ENCODE results near the gene FAR2. TPM values are rescaled to one million over a fixed set of nuclear protein-coding genes. Genes with fewer than 3 reads are reported as not detected.

The FAR2 gene
- total RNA-seq, 1 experiment from 2014 or later = 6.6 TPM

GRCh38 chr12:29275834-29276233, 126.8 kb downstream of the FAR2 start:
- H3K4me3 Mint-ChIP-seq (ENCODE audit: unreplicated experiment) = no peak overlapping the region
- H3K27me3 Mint-ChIP-seq (ENCODE audit: insufficient read depth, unreplicated experiment) = no peaks in the 10 kb centered on the region
- ChIA-PET POLR2A (no interaction called here), CTCF (no interaction called here)
- no TSS peak for BruUV-seq (replicated peaks)
- Histone ChIP-seq H3K4me1 (0 out of 2 replicates have a peak, but pooled peaks cover 5% of the 10 kb centered on the region), H3K36me3 (ENCODE audit: control insufficient read depth, insufficient read depth, low read length) (no peaks in the 10 kb centered on the region), H3K9me3 (no peaks in the 10 kb centered on the region), H3K4me3 (ENCODE audit: low read depth, low read length) (no peak overlapping the region), H3K27me3 (replicated peaks; ENCODE audit: control insufficient read depth, insufficient read depth, low read length) (no peaks in the 10 kb centered on the region)
- no peak overlapping the region for H3K27ac Mint-ChIP-seq (ENCODE audit: unreplicated experiment)
- TF ChIP-seq, protein P1, sequence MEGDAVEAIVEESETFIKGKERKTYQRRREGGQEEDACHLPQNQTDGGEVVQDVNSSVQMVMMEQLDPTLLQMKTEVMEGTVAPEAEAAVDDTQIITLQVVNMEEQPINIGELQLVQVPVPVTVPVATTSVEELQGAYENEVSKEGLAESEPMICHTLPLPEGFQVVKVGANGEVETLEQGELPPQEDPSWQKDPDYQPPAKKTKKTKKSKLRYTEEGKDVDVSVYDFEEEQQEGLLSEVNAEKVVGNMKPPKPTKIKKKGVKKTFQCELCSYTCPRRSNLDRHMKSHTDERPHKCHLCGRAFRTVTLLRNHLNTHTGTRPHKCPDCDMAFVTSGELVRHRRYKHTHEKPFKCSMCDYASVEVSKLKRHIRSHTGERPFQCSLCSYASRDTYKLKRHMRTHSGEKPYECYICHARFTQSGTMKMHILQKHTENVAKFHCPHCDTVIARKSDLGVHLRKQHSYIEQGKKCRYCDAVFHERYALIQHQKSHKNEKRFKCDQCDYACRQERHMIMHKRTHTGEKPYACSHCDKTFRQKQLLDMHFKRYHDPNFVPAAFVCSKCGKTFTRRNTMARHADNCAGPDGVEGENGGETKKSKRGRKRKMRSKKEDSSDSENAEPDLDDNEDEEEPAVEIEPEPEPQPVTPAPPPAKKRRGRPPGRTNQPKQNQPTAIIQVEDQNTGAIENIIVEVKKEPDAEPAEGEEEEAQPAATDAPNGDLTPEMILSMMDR (IDR thresholded peaks at IDR 0.05; ENCODE audit: insufficient read depth in 1 of 2, low read depth in 1 of 2, low read length in 1 of 2, severe bottlenecking in 1 of 2, unreplicated experiment in 1 of 2) = no peak
- no peaks in the 10 kb centered on the region for H3K9me3 Mint-ChIP-seq (ENCODE audit: unreplicated experiment)
- DNase-seq = no peak
- intact Hi-C loops (cut with micrococcal nuclease; ENCODE audit: unreplicated experiment) = no loop called here
- H3K36me3 Mint-ChIP-seq (ENCODE audit: insufficient read depth, unreplicated experiment) = peaks cover 5% of the 10 kb centered on the region
- H3K4me1 Mint-ChIP-seq (ENCODE audit: low read depth, unreplicated experiment) = peaks cover 11% of the 10 kb centered on the region

GRCh38 chr12:29277231-29277630, 128.2 kb downstream of the FAR2 start:
- H3K4me1 Mint-ChIP-seq (ENCODE audit: low read depth, unreplicated experiment) = peaks cover 8% of the 10 kb centered on the region
- Histone ChIP-seq H3K4me1 (0 out of 2 replicates have a peak, but pooled peaks cover 3% of the 10 kb centered on the region), H3K4me3 (ENCODE audit: low read depth, low read length) (no peak overlapping the region), H3K36me3 (ENCODE audit: control insufficient read depth, insufficient read depth, low read length) (no peaks in the 10 kb centered on the region), H3K9me3 (no peaks in the 10 kb centered on the region), H3K27me3 (replicated peaks; ENCODE audit: control insufficient read depth, insufficient read depth, low read length) (no peaks in the 10 kb centered on the region)
- no peak for DNase-seq
- no peaks in the 10 kb centered on the region for H3K27me3 Mint-ChIP-seq (ENCODE audit: insufficient read depth, unreplicated experiment)
- H3K4me3 Mint-ChIP-seq (ENCODE audit: unreplicated experiment) = no peak overlapping the region
- H3K27ac Mint-ChIP-seq (ENCODE audit: unreplicated experiment) = no peak overlapping the region
- intact Hi-C loops (cut with micrococcal nuclease; ENCODE audit: unreplicated experiment) = no loop called here
- ChIA-PET CTCF (no interaction called here), POLR2A (no interaction called here)
- H3K36me3 Mint-ChIP-seq (ENCODE audit: insufficient read depth, unreplicated experiment) = peaks cover 5% of the 10 kb centered on the region
- TF ChIP-seq, protein P1 (IDR thresholded peaks at IDR 0.05; ENCODE audit: insufficient read depth in 1 of 2, low read depth in 1 of 2, low read length in 1 of 2, severe bottlenecking in 1 of 2, unreplicated experiment in 1 of 2) = no peak
- H3K9me3 Mint-ChIP-seq (ENCODE audit: unreplicated experiment) = no peaks in the 10 kb centered on the region
- no TSS peak for BruUV-seq (replicated peaks)

- ChIA-PET POLR2A (no interaction called here), CTCF (no interaction called here)
- TF ChIP-seq, protein P1 (IDR thresholded peaks at IDR 0.05; ENCODE audit: insufficient read depth in 1 of 2, low read depth in 1 of 2, low read length in 1 of 2, severe bottlenecking in 1 of 2, unreplicated experiment in 1 of 2) = no peak
- H3K9me3 ChIP-seq = no peaks in the 10 kb centered on the region
- peaks cover 2% of the 10 kb centered on the region for H3K4me1 ChIP-seq
- H3K27me3 Mint-ChIP-seq (ENCODE audit: insufficient read depth, unreplicated experiment) = no peaks in the 10 kb centered on the region
- DNase-seq = no peak
- no peaks in the 10 kb centered on the region for H3K9me3 Mint-ChIP-seq (ENCODE audit: unreplicated experiment)
- peaks cover 5% of the 10 kb centered on the region for H3K36me3 Mint-ChIP-seq (ENCODE audit: insufficient read depth, unreplicated experiment)
- no peak overlapping the region for H3K4me3 Mint-ChIP-seq (ENCODE audit: unreplicated experiment)
- H3K4me3 ChIP-seq (ENCODE audit: low read depth, low read length) = no peak overlapping the region
- BruUV-seq (replicated peaks) = no TSS peak
- intact Hi-C loops (cut with micrococcal nuclease; ENCODE audit: unreplicated experiment) = no loop called here
- H3K4me1 Mint-ChIP-seq (ENCODE audit: low read depth, unreplicated experiment) = peaks cover under 1% of the 10 kb centered on the region
- H3K36me3 ChIP-seq (ENCODE audit: control insufficient read depth, insufficient read depth, low read length) = no peaks in the 10 kb centered on the region
- H3K27ac Mint-ChIP-seq (ENCODE audit: unreplicated experiment) = no peak overlapping the region
- H3K27me3 ChIP-seq (replicated peaks; ENCODE audit: control insufficient read depth, insufficient read depth, low read length) = no peaks in the 10 kb centered on the region
These were observed 129.8 kb downstream of the FAR2 start for GRCh38 chr12:29278673-29279420.
